CD4-positive, alpha-beta T cell treated with Interleukin-4 for 1 hour (primary cell): ENCODE measurements around the gene CLTA.
"Not testable (repeated sequence)": the region's sequence is repeated elsewhere in the genome, so short reads cannot be mapped to it uniquely, and the experiment has no call there.

ENCODE experiments used
- DNase-seq, 2 donors: peaks; one replicate each; pipeline ENCODE4 v3.0.0-alpha.2; 2020 to 2022

CLTA gene

DNA sequence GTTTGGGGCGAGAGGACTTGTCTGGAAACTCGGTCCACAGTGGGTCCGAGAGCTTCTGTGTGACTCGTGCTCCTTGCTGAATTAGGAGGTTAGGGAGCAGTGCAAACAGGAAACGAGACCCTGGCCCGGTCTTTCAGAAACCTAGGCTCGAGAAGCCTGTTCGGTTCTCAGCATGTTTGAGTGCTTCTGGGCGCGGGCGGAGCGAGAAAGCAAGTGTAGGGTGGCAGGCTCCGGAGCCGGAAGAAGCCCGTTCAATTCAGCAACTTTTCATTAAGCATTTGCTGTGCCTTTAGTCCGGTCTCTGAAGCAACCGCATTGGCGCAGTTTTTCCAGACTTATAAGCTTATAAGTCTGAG lies 547 bp downstream of the CLTA start:
- peak; percentile 15 to 39 for DNase-seq

DNA sequence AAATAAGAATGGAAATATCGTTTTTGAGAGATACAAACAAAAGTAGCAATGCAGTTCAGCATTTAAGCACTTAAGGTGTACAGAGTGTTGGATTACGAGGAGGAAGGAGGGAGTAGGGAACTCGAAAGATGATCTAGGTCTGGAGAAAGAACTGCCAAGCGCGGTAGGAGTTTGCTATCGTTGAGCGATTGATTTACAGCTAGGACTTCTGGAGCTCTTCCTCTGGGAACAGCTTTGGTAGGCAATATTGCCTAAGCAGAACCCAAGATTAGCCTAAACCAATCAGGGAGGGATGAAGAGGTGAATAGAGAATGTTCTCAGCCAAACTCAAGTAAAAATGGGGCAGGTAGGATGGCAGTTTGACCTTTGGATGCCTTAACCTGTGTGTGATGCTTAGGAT lies 965 bp downstream of the CLTA start:
- DNase-seq = no peak

- DNase-seq = no peak
Measured at GRCh38 chr9:36192196-36192595, 1.5 kb downstream of the CLTA start.

DNA sequence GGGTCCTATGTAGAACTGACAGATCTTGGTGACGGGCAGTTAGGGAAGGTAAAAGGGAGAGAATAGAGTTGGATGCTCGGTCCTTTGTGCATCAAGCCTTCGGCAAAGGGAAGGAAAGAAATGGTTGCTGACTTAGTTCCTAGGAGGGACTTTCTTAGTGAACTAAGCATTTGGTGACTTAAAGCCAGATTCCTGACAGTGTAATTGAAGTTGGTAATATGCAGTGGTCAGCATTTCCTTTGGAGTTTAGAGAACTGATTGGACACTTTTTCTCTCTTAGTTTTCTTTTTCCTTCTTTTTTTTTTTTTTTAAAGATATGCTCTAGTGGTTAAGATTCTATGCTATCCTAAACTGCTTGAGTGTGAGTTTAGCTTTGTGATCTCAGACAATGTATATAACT lies 2.3 kb downstream of the CLTA start:
- DNase-seq = no peak

DNA sequence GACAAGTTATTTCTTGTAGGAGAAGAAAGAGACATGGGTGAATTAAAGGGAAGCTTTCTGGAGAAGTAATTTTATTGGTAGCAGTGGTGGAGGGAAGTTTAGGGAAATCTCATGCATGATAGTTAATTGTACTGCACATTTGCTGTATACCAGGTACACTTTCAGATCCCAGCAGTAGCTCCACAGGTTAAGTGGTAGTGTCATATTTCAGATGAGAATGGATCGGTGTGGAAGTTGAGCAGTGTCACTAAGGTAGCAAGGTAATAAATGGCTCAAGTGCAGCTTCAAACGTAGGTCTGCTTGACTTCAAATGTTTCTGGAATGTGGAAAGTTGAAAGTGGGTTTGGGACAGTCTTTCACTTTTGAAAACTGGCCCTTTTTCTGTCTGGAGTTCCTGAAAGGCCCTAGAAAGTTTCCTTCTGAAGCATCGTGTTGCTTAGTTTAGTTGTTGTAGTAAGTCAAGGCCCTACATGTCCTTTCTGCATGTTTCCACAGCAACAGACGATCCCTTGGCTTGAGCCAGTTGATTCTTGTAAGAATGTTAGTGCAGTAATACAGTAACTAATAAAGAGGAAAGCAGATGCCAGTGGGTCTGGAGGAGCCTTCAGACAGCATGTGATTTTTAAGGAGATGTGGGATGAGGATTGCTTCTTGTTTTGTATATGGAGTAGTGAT lies 3.7 kb downstream of the CLTA start:
- no peak for DNase-seq

DNA sequence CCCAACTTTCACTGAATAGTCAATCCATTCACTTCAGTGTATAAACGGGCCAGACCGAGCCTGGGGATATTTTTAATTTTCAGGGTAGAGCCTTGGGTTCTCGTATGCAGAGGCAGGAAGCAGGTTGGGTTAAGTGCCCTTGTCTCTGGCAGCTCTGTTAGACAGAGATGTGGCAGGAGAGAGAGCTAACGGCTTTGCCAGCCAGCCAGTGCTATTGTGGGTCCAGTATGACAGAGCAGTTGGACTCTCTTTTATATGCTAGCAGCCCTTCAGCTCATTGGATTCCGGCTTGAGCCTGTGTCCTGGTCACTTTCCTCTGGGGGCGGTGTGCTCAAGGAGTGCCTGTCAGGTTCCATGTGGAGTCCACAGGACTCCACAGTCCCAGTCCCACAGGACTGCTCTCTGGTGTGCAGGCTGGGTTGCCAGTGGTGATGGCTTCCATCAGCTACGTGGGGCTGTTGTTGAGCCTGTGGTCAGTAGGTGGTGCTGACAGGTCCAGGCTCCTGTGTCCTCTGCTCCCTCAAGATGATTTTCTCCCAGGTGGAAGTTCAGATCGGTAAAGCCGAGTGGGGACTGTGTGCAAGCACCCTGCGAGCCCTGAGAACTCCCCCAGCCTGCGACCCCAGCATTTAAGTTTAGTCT lies 14.3 kb downstream of the CLTA start:
- no peak for DNase-seq

- no peak for DNase-seq
Measured at GRCh38 chr9:36207016-36207415, 16.3 kb downstream of the CLTA start.

GRCh38 chr9:36207546-36208012 lies 16.9 kb downstream of the CLTA start:
- DNase-seq = no peak

DNA sequence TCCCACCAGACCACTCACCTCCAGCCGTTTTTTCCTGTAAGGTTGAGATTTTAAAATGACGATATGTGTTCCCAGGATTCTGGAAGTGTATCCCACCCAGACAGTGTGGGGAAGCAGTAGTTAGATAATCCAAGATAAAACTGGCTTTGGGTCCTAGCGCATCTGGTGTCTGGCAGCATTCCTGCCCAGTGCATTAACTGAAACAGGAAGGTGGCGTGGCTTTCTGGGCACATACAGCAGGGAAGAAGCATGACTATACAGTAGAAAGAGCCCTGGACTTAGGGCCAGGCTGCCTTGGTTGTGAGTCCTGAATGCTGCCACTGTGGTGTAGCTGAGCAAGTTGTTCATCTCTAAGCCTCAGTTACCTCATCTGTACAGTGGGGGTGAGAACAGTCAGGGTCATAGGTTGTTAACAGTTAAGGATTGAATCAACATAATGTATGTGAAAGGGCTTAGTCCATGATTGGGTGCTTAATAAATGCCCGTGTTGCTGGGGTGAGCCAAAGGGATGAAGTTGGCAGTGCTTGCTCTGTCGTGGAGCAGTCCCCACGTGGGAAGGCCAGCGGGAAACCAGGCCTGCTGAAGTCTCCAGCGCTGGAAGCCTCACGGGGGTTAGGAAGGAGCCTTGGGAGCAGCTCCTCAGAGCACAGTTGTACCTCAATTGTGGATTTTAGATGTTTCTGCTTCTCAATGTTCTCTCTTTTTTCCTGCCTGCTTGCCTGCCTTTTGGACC lies 18.0 kb downstream of the CLTA start:
- no peak for DNase-seq

GRCh38 chr9:36210722-36211121 lies 20.0 kb downstream of the CLTA start:
- DNase-seq = no peak

DNA sequence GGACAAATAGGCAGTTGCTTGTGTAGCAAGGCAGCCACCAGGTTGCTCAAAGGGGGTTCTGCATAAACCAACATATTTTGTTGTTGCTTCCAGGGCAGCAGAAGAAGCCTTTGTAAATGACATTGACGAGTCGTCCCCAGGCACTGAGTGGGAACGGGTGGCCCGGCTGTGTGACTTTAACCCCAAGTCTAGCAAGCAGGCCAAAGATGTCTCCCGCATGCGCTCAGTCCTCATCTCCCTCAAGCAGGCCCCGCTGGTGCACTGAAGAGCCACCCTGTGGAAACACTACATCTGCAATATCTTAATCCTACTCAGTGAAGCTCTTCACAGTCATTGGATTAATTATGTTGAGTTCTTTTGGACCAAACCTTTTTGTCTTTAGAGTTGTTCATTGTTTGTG lies 20.8 kb downstream of the CLTA start:
- DNase-seq = no peak

DNA sequence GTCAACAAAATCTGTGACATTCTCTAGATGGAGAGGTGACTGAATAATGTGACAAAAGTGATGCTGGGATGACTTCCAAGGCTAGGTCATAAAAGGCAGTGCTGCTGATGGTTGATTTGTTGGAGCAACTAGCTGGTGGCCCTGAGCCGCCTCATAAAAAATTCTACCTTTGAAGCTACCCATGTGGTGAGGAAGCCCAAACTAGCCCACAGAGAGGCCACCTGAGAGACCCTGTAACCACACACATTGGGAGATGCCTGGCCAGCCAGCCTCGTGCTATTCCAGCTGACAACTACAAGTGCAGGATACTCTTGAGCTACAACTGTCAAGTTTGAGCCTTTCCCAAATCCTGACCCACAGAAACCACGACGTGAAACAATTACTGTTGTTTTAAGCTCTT lies 22.7 kb downstream of the CLTA start:
- no peak for DNase-seq

DNA sequence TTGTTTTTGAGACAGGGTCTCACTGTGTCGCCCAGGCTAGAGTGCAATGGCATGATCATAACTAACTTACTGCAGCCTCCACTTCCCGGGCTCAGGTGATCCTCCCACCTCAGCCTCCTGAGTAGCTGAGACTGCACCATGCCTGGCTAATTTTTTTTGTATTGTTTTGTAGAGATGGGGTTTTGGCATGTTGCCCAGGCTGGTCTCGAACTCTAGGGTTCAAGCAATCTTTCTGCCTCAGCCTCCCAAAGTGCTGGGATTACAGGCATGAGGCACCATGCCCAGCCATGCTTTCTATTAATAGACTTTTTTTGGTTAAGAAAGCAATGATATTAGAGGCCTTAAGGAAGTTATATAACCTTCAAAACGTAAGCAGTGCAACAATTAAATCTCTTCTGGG lies 23.3 kb downstream of the CLTA start:
- DNase-seq = no peak

DNA sequence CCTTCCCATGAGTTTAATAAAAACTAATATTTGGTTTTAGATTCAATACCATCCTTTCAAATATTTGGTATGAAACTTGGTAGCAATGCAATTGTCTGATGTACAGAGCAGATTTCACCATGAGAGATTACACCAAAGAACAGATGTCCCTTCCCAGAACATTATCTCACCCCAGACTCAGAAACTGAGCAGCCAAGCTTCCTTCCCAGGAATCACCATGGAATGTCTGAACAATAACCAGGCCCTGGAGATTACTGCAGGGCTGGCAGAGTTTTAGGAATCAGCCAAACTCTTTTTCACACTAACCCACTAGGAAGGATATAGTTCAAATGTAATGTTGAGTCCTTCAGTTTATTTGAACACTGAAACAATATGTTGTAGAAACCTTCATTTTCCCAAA lies 23.9 kb downstream of the CLTA start:
- no peak for DNase-seq

DNA sequence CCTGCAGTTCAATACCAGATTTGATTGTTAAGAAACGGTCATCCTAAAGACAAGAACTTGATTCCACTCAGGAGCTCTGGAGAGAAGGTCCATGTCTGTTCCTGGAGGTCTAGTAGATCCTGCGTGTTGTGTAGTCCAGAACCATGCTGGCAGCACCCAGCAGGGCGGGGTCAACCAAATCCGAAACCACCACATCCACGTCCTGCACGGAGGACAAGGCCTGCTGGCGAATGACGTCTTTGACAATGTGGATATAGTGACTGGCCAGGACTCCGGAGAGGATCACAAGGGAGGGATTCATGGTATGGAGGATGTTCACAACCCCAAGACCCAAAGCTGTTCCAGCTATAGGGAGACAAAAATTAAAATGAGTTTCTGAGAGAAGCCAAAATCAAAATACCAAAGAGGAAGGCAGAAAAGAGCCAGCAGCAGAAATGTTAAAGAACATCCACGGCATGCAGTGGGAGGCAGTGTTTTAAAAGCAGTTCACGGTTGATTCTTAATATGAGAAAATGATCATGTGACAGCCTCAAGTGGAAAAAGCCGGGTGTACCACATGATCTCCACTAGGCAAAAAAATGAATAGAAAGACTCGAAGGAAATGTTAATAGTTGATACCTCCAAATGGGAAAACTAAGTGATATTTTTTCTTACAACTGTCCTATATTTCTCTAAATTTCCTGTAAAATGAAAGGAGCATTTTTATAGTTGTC lies 26.7 kb downstream of the CLTA start:
- no peak for DNase-seq

- DNase-seq = no peak
Measured at GRCh38 chr9:36218011-36218410, 27.3 kb downstream of the CLTA start.

GRCh38 chr9:36218411-36218901 lies 27.7 kb downstream of the CLTA start:
- DNase-seq = peak in 1 of 2 donors; percentile 15

DNA sequence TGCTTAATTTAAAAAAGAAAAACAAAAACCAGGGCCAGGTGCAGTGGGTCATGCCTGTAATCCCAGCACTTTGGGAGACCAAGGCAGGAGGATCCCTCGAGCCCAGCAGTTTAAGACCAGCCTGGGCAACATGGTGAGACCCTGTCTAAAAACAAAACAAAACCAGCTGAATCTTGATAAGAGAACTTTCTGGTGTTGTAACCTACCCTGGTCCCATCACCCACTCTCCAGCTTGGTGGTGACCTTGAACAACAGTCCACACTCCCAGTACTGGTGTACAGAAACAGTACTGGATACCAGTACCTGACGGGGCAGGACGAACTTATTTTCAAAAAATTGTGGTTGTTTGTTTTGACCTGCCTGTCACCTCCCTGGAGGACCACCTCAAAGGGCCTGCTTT lies 30.9 kb downstream of the CLTA start:
- no peak for DNase-seq

DNA sequence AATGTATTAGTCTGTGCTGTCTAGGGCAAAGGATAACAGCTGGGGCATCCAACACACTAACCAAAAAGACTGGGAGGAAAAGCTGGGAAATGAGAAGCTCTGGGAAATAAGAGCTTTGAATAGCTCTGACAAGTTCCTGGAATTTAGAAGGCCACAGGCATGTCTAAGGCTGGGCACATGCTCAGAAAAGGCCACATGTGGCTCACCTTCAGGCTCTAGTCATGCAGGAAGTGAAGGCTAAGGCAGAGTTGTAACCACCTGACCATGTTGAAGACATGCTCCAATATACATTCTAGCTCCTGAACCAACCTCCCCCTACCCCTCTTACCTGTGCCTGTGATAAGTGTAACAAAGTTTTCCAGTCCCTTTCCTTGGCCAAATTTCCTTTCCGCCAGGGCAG lies 31.7 kb downstream of the CLTA start:
- DNase-seq = no peak

DNA sequence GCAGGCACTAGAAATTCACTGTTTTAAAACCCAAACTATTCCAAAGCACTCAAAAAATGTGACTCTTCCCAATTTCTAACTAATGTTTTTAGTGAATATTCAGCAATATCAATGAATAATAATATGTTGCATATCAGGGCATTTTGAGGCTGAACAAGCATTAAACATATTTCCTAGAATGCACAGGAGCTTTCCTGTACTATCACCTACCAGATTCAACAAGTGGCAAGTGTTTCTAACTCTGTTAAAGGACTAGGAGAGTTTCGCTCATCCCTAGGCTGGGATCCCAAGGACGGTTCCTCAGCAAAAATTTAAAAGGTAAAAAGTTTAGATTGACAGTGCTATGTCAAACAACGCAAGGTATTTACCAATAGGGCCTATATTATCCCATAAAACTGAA lies 46.5 kb downstream of the CLTA start:
- DNase-seq = no peak

- DNase-seq = not testable (repeated sequence)
Measured at GRCh38 chr9:36239205-36239604, 48.5 kb downstream of the CLTA start.

DNA sequence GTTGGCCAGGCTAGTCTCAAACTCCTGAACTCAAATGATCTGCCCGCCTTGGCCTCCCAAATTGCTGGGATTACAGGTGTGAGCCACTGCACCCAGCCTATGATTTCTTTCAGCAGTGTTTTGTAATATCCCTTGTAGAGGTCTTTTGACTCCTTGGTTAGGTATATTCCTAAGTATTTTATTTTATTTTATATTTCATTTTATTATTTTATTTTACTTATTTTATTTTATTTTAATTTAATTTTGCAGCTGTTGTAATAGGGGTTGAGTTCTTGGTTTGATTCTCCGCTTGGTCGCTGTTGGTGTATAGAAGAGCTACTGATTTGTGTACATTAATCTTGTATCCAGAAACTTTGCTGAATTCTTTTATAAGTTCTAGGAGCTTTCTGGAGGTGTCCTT lies 49.0 kb downstream of the CLTA start:
- not testable (repeated sequence) for DNase-seq

GRCh38 chr9:36245906-36246305 lies 55.2 kb downstream of the CLTA start:
- no peak for DNase-seq
